IPS DF 19.7 (cell line): ENCODE data around the gene SLC9A9.

ENCODE experiments used
- DNase-seq: peaks from one replicate; pipeline ENCODE4 v3.0.0-alpha.2; 2013; ENCODE audit warnings: low read depth, low spot score

Gene SLC9A9

DNA sequence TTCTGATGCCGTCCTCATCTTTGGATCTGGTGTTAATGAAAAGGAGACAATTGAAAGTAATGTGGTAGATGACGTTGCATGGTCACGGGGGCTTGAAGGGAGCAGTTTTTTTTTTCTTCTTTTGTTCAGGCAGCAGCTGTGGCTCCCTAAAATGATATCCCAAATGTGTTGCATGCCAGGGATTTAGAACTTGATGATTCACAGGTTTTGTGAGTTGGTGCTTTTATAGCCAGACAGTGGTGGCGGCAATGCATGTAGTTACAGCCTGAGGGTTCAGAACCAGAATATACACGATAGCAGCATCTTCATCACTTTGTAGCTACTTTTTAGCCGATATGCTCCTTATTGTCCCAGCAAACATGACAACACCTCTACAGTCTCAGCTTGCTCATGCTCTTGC, 595.3 kb downstream of the SLC9A9 start:
- DNase-seq: no peak

DNA sequence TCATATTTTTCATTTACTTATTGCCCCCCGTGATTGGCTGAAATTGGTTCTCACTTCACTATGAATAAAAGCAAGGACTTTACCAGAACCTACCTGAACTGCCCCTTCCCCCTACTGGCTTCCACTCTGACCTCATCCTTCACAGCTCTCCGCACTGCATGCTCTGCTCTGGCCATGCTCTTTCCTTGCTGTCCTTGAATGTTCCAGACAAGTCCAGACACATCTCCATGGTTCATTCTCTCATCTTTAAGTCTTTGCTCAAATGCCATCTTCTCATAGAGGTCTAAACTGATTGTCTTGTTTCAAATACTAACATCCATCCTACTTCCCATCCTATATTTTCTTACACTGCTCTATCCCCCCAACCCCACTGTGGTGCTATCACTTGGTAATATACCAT, 599.3 kb downstream of the SLC9A9 start:
- DNase-seq: no peak

DNA sequence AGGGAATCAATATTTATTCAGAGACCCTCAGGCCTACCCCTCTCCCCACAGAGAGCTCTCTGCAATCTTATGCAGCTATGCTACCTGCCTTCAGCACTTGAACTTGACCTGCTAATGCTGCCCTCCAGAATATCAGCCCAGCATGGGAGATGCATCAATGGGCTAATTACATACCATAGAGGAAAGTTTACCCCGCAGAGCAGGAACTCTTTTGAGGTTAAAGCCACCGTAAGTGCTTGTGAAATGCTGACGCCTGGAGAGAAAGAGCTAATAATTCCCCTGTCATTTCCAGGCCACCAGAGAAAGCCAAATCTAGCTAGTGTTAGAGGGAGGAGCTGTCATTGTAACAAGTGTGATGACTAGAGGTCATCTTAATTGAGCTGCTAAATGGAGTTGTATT, 601.2 kb downstream of the SLC9A9 start:
- DNase-seq: no peak

DNA sequence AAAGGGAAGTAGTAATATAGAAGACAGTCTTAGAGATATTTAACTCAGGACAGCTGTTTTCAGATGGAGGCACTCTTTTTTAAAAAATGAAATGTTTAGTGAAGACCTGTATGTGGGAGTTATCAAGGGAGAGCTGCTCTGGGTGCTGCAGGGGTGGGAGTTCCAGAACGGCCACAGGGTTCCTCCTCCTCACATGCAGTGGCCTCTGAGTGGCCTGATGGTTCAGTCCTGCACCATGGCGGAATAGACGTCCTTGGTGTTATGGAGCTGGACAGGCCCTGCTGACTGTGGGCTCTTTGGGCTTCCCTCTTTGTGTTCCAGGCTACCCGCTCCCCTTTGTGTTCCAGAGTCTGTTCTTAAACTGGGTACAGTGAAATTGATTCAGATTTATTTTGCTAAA, 602.6 kb downstream of the SLC9A9 start:
- no peak for DNase-seq

DNA sequence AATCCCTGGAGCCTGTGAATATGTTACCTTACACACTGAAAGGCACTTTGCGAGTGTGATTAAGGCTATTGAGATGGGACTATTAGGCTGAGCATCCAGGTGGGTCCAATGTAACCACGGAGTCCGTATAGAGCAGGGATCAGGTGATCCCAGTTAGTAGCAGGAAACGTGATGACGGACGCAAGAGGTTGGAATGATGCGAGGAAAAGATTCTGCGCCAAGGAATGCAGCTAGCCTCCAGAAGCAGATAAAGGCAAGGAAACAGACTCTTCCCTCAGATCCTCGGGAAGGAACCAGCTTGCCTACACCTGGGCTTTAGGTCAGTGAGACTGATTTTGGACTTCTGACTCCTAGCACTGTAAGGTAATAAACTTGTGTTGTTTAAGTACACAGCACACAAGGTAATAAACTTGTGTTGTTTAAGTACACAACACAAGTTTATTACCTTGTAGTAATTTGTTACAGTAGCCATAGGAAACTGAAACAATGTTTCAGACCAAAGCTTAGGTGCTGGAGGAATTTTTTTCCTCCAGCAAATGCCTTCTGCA, 603.7 kb downstream of the SLC9A9 start:
- no peak for DNase-seq

DNA sequence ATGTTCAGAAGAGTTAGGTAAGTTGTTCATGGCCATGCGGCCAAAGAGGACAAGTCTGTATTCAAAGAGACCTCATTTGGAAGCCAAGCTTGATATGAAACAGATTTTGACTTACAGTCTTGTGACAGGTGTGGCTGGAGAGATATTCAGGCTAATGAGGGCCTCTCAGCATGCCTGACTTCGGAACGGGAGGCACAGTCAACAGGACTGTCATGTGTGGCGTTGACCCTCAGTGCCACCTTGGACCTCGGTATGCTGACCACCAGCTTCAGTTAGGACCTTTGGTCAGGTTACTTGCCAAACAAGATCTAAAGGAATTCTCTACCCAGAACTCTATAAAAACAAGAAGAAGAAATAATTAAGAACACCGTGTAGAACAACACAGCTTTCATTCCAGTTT, 604.6 kb downstream of the SLC9A9 start:
- no peak for DNase-seq

DNA sequence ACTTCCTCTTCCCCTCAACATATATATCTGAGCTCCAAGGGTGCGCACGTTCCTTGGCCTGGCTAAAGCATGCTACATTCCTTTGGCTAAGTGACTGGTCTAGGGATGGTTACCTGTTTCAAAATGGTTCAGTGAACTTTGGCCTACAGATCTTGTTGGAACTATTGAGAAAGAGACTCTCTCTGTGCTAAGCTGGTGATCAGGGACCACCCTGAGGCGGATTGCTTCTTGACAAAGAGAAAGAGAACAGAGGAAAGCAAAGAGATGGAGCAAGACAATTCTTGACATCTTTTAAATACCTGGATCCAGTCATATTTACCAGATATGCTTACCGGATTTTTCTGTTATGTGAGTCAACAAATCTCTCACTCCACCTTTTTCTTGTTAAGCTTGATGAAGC, 605.6 kb downstream of the SLC9A9 start:
- DNase-seq: no peak

DNA sequence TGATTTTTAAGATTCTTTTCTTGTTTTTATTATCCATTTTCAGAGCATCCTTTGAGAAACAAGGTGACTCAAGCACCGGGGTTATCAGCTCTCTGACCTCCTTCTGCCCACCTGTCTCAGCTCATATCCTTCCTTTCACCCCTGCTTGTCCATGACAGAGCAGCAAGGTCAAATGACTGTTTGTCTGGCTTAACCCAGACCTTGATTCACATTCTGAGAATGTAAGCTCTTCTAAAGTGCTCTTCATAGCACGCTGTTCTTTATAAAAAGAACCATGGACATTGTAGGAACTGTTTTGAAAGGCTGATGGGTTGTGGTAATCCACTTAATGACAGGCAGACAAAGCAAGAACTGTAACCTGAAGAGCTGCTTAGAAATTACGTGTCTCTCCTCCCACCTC, 606.2 kb downstream of the SLC9A9 start:
- no peak for DNase-seq

DNA sequence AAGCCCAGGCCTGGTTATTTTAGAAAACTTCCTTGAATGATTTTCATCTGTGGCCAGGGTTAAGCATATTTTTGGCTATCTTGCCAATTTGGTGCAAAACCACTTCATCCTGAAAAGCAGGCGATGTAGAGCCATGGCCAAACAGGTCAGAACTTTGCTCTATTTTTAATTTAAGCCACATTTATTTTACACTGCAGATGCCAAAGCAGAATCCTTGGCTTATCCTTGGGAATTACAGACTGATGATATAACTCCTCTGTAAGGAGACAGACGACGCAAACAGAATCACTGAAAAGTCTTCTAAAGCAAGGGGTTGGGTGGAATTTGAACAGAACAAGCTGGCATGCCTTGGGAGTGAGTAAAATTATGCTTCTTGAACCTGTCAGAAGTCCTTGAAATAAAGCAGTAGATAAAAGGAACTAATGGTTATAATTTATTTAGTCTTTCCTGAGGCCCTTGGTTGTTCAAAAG, 606.8 kb downstream of the SLC9A9 start:
- no peak for DNase-seq

DNA sequence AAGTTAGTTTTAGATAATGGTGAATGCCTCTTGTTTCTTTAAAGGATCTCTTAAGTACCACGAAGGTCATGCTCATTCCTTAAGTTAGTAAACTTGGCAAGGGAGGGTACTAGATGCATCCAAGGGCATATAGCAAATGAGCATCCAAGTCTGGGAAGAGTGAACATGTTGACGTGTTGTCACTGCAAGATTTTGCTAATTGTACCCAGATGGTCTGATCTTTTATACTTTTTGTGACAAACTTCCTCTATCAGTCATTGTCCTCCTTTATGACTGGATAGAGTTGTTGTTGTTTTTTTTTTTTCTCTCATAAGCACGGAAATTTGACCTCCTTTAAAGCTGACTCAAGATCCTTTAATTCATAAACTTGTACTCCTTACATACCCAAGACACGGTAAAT, 607.4 kb downstream of the SLC9A9 start:
- no peak for DNase-seq

DNA sequence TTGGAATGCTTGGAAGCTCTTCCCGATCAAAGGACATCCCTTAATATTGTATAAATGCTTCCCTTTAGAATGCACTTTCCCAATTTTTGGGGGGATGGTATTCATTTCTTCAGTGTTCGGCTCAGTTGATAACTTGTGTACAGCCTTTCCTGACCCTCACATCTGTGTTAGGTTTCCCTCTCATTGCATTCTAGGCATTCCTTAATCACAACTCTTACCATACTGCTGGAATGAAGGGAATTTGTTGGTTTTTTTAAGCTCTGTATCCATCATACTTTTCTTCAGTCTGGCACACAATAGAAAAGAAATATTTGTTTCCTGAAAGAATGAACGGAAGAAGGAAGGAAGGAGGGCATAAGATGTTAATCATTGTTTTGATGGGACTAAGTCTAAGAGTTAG, 609.2 kb downstream of the SLC9A9 start:
- no peak for DNase-seq

DNA sequence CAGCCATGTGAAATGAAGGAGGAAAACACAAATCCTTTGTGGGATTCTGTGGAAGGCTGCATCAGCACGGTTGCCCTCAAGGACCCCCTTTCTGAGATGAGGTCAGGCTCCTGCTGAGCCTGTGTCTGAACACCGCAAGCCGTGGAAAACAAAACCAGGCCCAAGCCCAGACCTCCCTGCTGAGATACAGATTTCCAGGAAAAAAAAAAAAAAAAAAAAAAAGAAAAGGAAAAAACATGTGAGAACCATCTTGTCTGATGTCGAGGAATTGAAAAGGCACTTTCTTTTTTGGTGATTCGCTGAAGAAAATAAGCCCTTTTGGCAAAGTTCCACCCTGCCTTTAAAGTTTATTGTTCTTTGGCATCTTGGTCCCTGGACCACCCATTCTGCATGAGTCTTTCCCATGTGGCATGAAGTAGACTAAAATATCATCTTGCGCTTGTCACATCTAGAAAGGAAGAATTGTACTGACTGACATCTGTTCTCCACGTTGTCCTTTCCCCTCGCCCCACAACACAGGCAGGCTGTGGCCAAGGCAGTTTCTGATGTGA, 611.1 kb downstream of the SLC9A9 start:
- no peak for DNase-seq

DNA sequence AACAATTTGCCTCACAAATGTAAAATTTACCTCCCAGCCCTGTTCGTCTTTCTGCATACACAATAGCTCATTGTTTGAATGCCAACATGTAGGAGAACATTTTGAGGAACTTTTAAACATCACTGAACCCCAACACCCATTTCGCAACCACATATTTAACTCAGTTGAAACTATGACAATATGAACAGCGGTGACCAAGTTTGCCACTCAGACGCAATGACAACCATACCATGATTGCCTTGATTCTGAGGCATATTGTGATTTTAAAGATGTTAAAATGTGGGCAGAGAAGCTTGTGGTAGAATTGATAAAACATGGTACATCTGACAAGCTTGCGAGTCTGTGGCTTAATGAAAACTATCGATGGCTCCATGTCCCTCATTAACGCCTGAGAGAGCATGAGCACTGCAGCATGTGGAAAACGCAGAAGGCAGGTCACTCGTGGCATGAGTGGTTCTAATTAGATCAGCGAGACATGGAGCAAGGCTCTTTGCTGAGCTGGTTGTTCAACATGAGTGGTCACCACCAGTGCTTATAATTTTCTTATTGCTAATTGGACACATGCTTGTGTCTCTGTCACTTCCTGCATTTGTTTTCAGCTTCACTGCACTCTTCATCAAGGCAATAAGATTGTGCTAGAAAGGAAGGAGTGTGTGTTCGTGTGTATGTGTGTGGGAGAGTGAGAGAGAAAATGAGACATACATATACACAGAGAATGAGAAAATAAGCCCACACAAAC, 611.9 kb downstream of the SLC9A9 start:
- DNase-seq: no peak

DNA sequence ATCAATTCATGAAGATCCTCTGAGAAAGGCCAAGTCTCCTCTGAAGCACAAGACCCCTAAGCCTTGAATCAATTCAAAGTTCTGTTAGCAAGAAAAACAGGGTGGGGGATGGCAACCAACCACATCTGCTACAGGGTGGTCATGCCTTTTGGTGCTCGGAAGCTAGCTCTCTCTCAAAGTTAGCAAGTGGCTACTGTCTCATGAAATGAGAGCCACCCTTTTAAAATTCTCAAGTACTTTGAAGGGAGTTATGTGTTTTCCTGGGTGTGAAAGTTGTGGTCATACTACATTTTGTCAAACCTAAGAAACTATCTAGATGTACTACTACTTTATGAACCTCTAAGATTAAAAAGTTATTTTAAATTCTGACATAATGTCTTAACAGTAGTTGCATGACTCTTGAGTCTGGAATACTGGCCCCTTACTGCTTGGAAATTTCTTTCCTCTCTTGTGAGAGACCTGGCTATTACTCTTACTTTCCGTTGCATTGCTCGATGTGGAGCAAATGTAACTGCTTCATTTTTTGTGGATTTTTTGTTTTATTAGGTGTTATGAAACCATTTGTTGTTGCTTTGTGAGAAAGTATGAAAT, 612.6 kb downstream of the SLC9A9 start:
- no peak for DNase-seq

DNA sequence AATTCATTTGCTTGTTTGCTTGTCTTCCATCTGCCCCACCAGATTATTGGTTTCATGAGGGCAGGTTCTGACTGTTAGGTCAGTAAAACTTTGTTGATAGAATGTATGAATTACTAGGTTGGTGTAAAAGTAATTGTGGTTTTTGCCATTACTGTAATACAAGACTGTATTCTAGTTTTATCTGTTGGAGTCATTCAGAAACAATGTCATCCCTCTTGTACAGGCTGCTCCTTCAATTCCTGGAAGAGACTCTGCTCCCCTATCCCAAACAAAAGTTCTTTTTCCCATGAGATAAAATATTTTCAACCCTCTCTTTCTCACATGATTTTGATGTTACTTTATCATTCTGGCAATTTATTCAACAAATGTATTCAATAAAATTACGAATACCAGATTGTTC, 613.7 kb downstream of the SLC9A9 start:
- no peak for DNase-seq

DNA sequence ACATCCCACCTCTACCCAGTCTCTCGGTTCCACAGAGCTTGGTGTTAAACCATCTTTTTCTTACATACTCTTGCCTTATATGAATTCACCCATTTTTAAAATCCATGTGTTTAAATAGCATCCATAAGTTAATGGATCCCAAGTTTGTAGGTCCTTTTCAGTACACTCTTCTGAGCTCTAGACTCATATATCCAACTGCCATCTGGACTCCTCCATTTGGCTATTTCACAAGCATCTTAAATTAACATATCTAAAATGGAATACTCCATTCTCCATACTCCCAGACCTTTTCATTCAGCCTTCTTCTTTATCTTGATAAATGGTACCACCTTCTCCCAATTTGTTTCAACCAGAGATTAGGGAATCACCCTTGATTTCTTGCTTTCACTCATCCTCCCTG, 615.3 kb downstream of the SLC9A9 start:
- DNase-seq: no peak

DNA sequence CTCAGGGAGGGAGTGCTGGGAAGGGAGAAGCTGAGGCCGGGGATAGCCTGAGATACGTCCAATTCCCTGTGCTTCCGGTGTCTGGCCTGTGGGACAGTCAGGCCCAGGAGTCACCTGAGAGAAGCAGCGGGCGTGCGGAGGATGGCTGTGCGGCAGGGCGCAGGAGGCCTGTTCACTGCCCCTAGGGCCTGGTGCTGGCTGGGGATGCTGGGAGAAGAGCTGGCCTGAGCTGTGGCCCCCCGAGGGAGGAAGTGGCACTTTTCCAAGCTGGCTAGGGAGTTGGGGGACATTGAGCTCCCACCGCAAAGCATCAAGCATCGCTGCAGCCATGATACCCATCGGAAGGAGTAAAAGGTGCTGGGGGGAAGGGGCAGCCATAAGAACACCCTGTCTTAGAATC, 619.9 kb downstream of the SLC9A9 start:
- DNase-seq: no peak

DNA sequence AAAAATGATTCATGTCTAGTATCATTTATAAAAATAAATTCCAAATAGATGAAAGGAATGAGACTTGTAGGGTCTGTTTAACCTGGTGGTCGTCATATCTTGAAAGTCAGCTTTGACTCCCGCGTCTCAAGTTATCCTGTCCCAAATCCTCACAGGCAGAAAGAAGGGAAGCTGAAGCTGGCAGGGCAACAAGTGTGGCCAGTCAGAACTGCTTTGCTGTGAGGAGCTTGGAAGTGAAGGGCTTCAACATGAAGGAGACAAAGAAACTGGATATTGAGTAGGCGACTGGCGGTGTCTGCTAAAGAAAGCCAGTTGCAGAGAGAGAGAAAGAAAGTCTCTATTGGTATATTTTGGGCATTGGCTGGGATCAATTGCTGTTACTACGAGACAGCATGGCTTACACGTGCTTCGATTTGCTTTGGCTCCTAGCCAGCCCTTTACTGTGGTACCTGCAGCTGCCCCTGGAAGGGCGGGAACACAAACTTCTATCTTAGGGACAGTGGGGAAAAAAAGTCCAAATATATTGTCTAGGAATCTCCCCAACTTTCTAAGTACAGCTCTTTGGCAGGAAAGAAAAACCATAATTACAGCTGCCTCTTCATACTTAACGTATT, 621.5 kb downstream of the SLC9A9 start:
- no peak for DNase-seq

DNA sequence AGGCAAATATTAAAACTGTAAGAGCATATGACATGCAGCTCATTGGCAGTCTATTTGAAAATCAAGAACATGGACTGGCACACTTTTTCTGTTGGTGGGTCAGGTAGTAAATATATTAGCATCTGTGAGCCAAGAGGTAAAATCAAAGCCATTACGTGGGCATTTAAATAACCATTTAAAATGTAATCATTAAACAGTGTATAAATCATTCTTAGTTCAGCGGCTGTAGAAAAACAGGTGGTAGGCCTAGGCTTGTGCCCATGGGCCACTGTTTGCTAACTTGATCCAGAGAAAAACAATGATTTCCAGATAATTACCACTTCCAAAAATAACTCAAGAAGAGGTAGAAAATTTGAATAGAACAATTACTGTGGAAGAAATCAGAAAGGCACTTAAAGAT, 623.6 kb downstream of the SLC9A9 start:
- no peak for DNase-seq

DNA sequence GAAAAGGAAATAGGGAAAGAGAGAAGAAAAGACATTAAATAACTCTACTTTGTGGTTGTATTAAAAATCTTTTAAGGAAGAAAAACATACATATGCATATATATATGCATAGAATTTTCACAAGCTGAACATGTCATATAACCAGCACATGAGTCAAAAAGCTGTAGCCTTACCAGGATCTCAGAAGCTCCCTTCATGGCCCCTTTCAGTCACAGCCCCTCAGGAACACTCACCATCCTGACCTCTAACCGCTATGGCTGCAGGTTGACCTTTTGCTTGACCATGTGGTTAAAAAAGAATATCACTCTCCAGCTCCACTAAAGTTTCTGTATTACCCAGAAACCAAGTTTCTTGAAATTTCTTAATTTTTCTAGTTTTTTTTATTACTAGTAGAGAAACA, 625.3 kb downstream of the SLC9A9 start:
- no peak for DNase-seq

DNA sequence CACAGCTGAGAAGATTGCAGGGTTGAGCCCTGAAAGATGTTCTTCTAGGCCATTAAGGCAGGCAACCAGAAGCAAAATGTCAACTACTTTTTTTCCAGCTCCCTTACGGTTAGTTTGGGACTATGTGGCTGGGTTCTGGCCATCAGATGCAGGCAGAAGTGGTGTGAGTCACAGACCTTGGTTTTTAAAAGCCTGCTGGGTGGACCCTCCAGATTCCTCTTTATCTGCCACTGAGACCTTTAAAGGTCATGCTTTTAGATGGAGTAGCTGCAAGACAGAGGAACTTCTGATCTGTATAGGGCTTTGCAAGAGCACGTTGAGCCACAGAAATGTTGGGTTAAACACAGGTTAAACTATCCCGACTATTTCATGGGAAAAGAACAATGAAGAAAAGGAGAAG, 625.8 kb downstream of the SLC9A9 start:
- no peak for DNase-seq

DNA sequence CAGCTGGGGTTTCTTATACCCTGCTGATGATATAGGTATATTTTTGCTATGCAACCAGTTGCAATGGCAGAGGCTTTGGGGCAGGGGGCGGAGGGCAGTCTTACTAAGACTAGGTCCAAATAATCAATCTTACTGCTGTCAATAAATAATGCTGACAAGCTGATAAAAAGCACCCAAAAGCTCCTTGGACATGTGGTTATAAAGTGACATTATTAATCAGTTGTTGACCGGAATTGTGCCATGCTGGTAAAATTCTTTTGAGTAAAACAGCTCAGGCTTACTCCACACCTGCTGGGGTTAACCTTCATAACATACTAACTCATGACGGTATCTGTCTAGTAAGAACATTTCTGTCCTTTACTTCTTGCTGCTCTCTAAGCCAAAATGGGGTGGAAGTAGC, 626.8 kb downstream of the SLC9A9 start:
- DNase-seq: no peak

DNA sequence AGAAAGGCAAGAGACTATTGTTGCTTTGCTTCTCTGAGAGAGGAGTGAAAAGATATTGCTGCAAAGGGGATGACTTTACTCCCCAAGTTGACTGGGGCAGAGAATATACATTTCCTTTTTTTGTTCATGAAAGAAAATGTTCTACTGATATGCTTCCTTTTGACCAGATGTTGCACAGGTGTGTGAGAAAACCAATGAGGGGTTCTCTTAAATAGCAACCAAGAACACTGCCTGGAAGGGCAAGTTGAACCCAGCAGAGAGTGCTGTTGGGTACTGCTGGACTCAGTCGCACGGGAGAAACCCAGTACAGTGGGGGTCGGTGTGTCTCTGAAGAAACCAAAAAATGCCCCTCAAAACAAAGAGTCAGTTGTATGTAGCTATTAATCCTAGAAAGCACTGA, 627.5 kb downstream of the SLC9A9 start:
- DNase-seq: no peak
